ENCODE measurements around the gene EIF5B.

Gene EIF5B

DNA sequence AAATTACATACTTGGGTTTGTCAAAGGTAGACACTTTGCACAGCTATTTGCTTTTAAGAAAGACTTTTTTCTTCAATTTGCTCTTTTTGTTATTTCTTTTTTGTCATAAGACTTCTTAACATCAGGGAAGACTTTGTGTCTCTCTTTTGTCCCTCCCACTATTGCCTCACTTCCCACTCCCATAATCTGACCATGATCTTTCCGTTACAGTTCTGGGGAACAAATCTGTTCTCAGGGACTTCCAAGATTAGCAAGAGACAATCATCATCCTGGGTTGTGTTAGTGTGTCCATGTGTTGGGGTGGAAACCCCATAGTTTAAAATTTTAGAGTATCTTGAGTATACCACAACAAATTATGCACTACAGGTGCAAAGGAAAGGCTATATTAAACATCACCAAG, 77.4 kb downstream of the EIF5B start:
- no peak for DNase-seq (ENCODE audit: low read depth)

- DNase-seq (ENCODE audit: low read depth): no peak
These were observed 80.2 kb downstream of the EIF5B start for GRCh38 chr2:99417396-99417795.

DNA sequence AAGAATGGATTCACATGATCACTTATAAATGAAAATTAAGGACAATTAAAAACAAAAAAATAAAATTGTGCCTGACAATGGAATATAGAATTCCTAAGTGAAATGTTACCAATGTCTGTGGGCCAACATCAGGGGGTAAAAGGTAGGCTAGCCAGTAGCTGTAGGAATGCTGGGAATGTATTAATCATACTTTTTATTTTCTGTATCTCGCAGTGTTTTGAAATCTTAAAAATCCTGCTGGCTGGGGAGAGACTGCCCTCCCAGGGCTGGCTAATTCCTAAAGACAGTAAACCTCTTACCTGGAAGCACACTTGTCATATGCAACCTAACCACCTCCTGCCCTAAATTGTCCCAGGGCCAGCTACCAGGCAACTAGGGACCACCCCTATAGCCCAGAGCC, 82.8 kb downstream of the EIF5B start:
- no peak for DNase-seq (ENCODE audit: low read depth)

DNA sequence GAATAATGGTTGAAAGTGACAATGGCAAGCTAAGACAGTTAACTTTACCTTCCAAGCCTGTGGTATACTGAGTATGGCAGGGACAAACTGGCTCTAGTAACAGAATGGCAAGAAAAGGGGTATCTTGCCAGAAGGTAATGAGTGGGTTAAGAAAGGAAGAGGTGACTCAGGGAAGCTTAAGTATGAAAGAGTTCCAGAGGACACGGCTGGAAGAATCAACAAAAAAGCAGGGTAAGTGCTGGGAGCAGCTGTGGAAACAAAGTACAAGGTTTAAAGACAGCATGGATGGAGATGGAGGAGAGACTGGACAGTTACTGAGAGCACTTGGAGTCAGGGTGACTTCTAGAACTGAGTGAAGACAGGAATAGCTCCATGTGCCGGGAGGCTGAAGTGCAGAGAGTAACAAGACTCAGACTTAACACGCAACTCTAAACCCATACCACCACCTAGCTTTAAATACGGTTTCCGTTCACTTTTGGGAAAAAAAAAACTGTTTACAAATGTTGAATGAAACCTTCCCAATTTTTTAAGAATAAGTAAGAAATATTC, 83.6 kb downstream of the EIF5B start:
- DNase-seq (ENCODE audit: low read depth): no peak

DNA sequence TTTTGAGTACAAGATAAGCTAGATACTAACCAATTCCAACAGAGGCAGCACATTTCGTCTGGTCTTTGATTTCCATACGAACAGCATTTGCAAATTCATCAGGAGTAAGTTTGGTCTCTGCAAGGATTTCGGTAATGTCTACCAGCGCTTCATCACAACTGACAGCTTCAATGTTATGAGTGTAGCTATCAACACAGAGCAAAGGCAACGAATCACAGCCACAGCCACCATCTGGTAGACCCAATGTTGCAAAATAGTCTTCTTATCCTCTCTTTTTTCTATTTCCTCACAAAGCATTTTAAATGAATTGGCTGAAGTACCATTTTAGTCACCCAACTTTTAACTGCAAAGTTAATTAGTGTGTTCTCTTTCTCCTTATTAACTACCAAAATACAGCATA, 84.3 kb downstream of the EIF5B start:
- no peak for DNase-seq (ENCODE audit: low read depth)

DNA sequence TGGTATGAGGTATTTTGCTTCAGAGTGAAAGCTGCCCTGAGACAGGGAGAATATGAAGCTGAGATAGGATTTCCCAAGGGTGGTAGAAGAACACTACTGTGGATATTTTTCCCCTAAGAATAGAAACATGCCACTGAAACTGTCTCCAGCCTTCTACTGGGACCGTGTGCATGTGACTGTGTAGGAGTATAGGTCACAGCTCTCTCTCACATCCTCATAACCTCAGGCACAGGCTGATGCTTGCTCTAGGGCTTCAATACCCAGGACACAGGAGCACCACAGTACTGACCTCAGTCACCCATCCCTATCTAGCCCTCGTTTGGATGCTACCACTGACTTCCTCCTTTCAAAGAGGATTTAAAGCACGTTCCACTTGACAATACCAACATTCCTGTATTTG, 85.4 kb downstream of the EIF5B start:
- DNase-seq (ENCODE audit: low read depth): no peak

DNA sequence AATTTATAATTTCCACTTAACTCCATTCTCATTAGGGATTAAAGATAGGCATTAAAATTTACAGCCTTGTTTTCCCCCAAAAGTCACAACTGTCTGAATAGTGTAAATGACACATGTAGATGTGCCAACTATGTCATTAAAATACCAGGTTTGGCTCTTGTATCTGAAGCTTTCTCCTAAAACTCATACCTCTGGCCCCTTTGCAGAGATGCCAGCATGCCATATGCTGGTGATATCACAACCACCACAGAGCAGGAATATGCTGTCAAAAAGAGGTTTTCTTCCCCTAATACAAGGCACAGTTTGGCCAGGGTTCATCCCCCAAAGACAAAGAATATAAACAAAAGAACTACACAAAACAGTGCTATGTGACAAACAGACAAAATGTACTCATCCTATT, 87.2 kb downstream of the EIF5B start:
- DNase-seq (ENCODE audit: low read depth): no peak

GRCh38 chr2:99425022-99425421, 87.8 kb downstream of the EIF5B start:
- DNase-seq (ENCODE audit: low read depth): no peak

- no peak for DNase-seq (ENCODE audit: low read depth)
These were observed 93.6 kb downstream of the EIF5B start for GRCh38 chr2:99430614-99431291.

DNA sequence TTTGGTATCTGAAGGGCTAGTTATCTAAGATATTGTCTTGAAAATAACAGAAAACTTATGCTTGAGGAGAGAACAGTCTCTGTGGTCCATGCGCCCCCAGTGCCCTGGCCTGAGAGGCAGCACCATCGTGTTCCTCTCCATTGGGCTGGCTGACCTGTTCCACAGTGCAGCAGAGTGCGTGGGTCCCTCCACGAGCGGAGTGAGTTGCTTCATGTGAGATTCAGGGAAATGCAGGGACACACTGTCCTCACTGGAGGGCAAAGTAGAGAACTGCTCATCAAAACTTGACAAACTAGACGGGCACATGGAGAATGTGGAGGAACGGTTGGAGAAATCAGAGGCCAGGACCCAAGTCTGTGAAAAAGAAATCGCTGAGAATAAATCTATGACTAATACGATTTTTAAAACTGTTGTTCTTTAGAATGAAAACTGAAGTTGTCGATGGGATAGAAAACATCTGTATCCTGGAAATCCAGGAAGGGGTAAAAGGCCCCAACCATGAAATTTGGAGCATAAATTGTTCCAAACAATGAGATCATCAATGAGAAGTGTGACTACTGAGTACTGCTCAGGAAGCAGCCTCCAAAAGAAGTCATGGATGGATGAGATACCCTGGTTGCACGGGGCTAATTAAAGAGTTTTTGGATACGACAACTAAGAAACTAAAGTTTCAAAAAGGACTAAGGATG, 94.5 kb downstream of the EIF5B start:
- no peak for DNase-seq (ENCODE audit: low read depth)

- DNase-seq (ENCODE audit: low read depth): no peak
These were observed 96.2 kb downstream of the EIF5B start for GRCh38 chr2:99433340-99433739.

- no peak for DNase-seq (ENCODE audit: low read depth)
These were observed 99.7 kb downstream of the EIF5B start for GRCh38 chr2:99436874-99437273.

DNA sequence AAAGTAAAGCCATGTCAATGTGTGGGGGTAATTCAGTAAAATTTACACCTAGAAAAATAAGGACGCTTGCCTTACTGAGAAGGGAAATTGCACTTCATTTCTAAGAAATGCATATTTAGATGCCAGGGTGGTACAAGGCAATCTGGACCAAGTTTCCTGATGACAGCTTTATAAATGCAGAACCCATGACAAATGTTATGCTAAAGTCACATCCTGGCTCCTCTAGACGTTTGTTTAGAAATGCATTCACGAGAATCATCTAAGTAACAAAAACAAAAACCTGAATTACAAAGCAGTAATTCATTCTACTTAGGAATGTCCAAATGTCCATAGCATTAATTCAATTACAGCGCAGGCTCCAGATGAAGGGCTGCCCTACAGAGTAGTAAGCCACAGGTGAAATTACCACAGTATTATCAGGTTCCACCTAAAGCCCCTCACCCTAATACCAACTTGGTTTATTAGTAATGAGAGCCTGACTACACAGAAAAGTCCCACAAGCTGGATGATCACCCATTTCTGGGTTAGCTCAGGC, 102.8 kb downstream of the EIF5B start:
- no peak for DNase-seq (ENCODE audit: low read depth)

DNA sequence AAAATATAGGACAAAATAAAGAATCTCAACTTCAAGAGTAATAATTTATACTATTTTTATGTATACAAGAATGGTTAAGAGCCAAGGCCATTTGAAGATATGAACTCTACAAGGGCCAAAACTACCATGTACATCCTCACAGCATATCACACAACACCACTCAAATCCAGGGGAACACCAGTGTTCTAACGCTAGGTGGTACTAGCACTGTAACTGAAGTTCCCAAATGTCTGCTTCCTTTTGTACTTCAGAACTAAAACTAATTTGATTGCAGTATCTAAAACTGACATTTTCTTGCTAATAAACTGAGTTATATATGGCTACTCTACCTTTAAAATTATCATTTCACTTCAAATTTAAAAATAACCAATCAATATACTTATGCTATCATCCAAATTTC, 105.6 kb downstream of the EIF5B start:
- no peak for DNase-seq (ENCODE audit: low read depth)

DNA sequence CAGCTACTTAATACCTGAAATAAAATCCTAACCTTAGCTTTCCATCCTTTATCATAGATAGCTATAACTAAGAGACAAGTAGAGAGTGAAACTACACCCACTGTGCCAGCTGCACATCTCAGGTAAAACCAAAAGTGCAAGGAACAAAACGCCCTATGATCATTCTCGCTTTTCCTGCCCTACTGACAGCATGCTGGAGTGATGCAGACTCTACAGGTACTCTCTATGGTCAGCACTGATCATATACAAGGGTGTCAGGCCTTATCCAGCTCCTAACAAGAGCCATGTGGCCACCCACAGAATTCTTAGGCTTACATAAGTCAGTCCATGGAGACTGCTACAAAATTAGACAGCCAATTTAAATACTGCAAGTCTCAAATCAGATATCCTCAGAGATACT, 107.0 kb downstream of the EIF5B start:
- no peak for DNase-seq (ENCODE audit: low read depth)

- DNase-seq (ENCODE audit: low read depth): no peak
These were observed 107.9 kb downstream of the EIF5B start for GRCh38 chr2:99445065-99445464.

DNA sequence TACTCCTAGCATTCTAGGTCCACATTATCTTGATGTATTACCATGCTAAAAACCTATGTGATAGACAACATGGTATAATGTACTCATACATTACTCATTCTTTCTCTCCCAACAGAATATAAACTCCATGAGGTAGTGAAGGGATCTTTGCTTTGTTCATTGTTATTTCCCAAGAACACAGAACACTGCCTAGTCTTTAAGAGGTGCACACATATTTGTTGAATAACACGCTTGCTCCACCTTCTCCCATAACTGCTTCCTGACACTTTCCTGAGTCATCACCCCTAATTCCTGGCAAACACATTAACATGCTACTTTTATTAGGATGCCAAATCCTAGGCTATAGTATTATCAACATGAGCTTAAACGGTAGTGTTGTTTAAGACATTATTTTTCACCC, 111.4 kb downstream of the EIF5B start:
- DNase-seq (ENCODE audit: low read depth): no peak

DNA sequence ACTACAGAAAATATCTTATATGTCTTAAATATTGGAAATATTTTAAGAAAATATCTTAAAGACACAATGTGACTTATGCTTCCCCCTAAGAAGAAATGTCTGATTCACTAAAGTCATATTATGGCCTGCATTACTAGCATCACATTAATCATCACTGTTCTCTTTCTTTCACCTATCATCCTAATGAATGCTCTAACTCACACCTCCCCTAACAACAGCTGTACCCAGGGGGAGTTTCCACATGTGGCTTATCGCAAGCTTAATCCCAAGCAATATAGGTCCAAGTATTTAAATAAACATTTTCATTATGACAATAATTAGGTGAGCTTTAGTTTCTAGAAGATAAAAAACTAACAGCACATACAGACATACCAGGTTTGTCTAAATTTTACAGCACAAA, 113.0 kb downstream of the EIF5B start:
- no peak for DNase-seq (ENCODE audit: low read depth)

Measured in stimulated activated CD8-positive, alpha-beta memory T cell treated with anti-CD3 and anti-CD28 coated beads, Interleukin-7, amount 100 ng/mL, for 24 hours (primary cell).